Activated CD4-positive, alpha-beta T cell treated with anti-CD3 and anti-CD28 coated beads for 1 hour (primary cell): ENCODE results near the gene CFAP161.

ENCODE experiments used
- DNase-seq: peaks from one replicate; pipeline ENCODE4 v3.0.0-alpha.2; 2020

CFAP161 gene, protein sequence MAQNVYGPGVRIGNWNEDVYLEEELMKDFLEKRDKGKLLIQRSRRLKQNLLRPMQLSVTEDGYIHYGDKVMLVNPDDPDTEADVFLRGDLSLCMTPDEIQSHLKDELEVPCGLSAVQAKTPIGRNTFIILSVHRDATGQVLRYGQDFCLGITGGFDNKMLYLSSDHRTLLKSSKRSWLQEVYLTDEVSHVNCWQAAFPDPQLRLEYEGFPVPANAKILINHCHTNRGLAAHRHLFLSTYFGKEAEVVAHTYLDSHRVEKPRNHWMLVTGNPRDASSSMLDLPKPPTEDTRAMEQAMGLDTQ

DNA sequence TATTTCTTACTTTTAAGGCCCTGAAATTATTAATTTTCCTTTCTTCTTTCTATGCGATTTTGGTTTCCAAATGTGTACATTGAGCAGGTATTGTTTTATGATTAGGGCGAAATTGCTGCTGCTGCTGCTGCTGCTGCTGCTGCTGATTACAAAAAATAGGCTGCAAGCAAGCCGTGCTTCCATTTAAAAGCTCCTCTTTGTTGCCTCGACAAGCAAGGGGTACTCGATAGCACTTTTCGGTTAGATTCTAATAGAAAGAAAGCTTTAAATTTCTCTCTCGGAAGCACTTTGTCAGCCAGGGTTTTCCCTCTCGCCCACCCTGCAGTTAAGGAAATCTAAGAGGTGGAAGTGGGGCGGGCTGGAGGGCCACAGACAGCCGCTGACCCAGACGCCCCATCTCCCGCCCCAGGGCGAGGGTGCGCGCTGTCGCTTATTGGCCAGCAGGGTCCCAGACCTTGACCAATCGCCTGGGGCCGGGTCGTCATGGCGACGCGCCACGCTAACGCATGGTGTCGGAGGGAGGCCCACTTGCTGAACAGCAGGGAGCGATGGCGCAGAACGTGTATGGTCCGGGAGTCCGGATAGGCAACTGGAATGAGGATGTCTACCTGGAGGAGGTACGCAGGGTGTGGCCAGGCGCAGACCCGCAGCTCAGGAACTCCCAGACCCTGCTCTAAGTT is at the start of gene CFAP161:
Gene CFAP161, plus strand, starts transcription at position 489 of the 680 bp plus-strand sequence. Its CDS starts 60 bp downstream, at position 549.
- DNase-seq: no peak

DNA sequence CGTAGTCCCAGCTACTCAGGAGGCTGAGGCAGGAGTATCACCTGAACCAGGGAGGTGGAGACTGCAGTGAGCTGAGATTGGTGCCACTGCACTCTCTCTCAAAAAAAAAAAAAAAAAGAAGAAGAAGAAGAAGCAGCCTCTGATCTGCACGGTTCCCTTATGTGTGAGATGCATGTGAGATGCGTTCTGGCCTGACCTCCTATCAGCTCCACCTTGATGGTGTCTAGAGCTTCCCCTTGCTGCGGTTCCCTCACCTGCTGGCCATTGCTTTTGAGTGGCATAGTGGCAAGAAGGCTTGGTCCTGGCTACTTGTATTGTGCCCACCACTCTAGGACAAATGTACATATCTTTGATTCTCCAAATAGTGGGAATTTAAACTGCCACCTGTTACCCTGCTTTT is 49.4 kb upstream of the CFAP161 start:
- DNase-seq: no peak

DNA sequence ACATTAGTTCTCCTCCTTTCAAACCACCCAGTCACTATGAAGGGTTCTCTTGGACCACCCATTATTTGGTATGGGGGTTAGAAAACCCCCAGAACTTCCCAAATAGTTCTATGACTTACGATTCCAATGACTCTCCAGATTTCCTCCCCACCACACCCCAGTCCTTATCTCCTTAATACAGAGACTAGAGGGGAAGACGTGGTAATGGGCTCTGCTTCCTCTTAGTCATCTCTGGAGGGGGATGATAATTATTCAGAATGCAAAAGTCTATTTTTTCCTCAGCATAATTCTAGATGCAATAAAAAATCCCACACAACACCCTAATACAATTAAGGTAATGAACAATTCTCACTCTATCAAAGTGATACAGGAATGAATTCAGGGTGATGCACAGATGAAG is 48.9 kb upstream of the CFAP161 start:
- no peak for DNase-seq

DNA sequence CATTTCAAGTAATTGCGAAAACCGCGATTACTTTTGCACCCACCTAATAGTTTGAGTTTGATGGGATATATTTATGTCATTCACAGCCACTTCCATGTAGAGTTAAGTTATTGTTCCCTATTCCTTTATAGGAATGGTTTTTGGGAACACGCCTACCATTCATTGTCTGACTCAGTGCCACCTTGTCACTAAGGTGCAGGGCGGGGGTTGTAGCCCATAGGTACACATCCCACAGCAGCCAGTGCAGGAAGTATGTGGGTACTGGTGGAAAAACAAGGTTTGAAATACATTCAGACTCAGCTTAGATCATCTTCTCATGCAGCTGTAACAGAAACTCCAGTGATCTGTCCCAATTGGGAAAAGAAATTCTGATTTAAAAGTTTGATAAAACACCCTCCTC is 48.2 kb upstream of the CFAP161 start:
- no peak for DNase-seq

DNA sequence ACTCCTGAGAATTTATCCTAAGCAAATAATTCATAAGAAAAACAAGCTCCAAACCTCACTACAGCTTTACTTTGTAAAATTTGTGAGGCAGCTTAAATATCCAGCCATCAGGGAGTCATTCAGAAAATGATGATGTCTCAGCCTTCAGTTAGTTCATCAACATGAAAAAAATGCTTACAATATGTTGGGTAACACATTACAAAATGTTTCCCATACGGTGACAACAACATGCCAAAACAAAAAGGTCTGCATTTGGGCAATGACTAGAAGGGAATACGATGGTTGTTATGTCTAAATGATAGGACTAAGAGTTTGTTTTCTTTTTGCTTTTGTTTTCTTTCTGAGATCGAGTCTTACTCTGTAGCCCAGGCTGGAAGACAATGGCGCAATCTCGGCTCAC is 47.0 kb upstream of the CFAP161 start:
- no peak for DNase-seq

DNA sequence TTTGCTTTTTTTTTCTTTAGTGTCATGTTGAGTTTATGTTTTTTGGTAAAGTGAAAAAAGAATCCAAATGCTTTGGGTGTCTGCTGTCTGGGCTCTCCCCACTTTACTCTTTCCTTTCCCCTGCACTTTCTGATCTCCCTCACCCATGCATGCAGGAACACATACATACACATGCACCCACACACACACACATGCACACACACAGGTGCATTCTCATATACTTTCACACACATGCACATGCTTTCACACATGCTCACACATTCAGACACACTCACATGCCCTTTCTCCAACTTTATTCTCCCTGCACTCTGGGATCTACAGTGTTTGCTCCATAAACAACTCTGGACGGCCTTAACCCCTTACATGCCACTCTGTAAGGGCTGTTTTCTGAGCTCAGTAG is 46.4 kb upstream of the CFAP161 start:
- no peak for DNase-seq

DNA sequence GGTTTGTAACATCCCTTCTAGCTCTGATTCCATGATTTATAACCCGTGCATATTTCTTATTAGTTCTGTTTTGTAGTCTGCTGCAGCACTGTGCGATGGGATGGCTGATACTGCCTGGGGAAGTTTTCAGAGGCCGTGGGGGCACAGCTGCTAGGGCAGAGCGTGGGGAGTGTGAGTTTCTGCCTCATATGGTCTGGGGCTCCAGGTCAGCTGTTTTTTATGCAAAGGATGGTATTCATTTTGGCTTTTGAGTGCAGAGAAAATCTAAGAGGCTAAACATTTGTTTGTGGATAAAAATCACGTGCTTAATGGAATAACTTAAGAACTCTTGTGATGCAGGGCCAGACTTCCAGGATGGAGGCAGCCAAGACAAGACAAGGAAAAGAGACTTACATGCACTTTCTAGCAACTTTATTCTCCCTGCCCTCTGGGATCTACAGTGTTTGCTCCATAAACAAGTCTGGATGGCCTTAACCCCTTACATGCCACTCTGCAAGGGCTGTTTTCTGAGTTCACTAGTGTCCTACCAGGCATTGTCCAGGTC is 45.5 kb upstream of the CFAP161 start:
- DNase-seq: no peak

DNA sequence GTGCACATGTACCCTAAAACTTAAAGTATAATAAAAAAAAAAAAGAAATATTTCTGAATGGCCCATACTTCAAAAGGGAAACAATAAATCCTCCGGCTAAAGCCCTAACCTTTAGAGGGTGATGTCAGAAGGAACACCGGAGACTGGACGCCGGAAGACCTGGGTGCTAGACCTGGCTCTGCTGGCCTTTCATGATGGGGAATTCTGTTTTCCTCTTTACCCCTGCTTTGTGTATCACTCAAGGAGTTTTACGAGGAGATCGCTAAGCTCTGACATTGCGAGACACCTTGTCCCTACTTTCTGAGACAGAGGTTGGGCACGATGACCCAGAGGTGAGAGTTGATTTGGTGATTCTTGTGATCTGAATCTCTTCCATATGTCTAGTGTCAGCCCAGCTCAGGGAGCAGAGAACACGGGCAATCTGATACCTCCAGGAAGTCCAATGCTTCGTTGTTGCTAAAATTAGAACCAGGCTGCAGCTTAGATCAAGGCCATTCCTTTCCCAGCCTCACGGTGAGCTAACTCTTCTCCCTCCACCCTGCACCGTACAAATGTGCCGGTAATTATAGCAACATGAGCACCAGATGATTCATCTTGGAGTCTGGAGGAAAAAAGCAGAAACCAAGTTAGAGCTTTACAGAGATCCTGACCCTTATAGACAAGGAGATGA is 42.0 kb upstream of the CFAP161 start:
- DNase-seq: no peak

DNA sequence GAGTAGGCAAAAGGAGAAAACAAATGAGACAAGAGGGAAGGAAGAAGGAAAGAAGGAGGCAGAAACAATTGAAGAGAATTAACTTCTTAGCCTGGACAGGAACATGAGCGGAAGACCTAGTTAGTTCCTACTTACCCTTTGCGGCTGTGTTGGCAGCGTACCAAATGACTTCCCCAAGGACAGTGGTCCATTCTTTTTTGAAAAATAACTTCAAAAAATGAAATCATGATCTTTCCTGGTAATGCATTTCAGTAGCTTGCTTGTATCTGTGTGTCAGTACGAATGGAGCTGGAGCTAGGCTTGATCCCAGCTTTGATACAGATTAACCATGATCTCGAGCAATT is 41.5 kb upstream of the CFAP161 start:
- DNase-seq: no peak

DNA sequence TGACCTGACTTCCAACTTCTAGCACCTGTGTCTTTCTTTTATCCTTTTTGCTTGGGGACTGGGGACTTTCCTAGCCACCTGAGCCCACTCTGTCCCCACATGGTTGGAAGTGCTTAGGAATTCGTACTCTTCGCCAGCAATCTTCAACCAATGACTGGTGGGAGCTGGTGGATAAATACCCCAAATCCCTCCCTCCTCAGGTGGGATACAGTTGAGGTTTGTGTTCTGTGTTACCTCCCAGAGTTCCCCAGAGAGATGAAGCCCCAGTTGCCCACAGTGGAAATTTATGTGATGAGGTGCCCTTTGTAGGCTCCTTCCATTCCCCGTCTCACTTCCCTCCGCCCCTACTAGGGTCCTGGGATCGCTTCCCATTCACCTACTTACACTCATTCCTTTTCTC is 40.1 kb upstream of the CFAP161 start:
- no peak for DNase-seq

DNA sequence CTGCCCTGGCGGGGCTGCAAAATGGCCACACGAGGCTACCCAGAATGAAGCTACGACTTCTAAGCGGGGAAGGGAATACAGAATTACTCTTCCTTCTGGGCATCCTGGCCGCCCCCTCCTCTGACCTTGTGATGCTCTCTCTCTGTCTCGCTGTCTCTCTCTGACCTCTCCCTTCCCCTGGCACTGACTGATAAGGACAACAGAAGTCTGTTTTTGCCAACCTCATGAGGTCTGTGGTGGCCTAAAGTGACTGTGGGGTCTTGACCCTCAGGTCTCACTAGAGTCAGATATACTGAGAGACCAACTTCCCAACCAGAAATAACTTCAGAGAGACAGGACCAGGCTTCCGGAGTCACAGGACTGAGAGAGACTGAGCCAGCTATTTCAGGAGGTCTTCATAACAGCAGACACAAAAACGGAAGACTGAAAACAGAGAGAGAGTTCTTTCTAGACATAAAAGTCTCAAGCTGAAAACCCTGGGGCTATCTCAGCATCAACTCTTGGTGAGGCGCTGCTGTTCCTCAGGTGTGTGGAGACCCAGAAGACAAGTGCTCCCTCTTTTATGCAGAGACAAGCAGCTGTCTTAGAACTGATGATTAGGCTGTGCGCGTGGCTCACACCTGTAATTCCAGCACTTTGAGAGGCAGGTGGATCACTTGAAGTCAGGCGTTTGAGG is 38.2 kb upstream of the CFAP161 start:
- no peak for DNase-seq

DNA sequence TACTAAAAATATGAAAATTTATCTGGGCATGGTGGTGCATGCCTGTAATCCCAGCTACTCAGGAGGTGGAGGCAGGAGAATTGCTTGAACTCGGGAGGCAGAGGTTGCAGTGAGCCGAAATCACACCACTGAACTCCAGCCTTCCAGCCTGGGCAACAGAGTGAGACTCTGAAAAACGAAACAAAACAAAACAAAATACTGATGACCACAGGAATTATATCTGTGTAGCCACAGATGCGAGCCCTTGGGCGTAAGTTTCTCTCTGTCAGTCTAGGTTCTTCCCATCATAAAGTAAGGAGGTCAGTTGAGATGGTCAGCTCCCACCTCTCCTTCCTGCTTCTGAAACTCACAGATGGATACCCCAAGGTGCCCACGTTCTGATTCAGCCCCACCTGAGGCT is 37.7 kb upstream of the CFAP161 start:
- no peak for DNase-seq

DNA sequence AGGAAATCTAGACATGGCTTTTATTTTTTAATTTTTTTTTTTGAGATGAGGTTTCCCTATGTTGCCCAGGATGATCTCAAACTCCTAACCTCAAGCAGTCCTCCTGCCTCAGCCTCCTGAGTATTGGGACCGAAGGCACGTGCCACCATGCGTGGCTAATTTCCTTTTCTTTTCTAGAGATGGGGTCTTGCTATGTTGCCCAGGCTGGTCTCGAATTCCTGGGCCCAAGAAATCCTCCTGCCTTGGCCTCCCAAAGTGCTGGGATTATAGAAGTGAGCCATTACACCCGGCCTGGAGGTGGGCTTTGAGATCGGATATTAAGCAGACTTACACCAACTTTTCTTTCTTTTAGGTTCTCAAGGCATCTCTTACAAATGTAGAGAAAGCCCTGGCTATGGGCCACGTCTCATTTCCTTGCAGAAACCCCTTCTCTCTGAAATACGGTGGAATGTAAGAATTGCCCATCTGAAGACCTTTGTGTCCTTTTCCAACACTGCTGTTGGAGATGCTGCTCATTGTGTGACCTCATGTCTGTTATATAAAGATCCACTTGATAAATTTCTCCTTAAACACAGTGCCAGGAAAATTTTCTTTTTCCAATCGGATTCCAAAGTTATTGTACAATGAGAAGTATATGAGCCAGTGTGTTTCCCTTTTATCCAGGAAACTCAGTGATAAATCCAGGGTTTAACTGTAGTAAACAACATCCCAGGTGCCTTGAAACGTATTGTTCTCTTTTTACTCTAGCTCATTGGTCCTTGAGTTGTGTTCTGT is 36.8 kb upstream of the CFAP161 start:
- no peak for DNase-seq

DNA sequence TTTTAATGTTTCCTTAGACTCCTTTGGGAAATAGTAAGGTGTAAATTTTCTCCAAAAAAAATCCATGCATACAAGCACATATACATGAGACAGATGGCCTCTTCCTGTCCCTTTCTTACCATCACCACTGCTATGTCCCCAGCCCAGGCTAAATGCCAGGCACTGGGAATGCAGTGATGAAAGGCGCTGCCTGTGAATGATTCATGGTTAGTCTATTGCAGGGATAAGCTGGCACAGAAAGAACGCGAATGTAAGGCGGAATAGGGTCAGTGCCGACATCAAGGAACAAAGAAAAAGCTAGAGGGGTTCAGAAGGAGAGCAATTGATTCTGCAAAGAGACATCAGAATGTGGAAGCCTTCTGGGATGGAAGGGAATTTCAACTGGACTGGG is 36.2 kb upstream of the CFAP161 start:
- no peak for DNase-seq

DNA sequence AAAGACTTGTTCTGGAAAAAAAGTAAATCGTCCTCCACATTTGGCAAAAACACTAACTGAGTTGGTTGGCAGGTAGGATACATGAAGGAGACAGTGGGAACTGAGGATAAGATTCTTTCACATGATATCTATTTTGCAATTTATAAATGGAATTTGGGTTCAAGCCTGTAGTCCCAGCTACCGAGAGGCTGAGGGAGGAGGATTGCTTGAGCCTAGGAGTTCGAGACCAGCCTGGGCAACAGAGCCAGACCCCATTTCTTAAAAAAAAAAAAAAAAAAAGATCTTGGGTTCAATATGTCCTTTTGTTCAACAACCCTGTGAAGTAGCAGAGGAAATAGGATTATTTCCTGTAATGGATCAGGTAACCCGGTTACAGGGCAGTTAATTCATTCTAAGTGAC is 35.7 kb upstream of the CFAP161 start:
- no peak for DNase-seq

DNA sequence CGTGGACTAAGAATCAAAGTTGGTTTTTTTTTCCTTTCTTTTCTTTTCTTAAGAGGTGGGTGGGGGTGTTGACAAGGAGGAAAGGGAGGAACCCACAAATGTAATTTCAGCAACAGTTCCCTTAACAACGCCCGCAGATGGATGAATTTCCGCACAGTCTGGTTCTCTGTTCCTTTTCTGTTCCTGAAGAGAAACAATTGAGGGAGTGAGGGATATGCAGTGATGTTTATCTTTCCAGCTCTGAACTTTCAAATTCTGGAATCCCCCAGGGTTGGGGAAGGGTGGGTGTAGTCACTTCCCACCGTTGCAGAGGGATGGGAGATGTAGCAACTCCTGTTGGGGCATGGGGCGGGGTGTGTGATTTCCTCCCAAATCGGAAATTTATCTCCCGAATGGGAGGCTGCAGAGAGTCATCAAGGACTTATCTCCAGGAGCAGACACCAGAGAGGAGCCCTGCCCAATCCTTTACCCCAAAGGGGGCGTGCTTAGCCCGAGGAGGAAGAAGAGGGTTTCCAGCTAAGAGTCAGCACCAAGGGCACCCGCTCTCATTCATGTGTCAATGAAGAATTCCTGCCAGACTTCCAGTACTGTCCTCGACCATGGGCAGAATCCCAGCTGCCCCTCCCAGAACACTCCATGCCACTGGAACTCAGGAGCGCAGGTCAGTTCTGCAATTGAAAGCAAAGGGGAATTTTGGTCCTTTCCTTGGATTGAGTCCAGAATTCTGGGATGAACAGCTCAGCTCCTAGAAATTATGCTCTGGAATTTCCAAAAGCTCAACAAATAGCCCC is 35.0 kb upstream of the CFAP161 start:
- no peak for DNase-seq

DNA sequence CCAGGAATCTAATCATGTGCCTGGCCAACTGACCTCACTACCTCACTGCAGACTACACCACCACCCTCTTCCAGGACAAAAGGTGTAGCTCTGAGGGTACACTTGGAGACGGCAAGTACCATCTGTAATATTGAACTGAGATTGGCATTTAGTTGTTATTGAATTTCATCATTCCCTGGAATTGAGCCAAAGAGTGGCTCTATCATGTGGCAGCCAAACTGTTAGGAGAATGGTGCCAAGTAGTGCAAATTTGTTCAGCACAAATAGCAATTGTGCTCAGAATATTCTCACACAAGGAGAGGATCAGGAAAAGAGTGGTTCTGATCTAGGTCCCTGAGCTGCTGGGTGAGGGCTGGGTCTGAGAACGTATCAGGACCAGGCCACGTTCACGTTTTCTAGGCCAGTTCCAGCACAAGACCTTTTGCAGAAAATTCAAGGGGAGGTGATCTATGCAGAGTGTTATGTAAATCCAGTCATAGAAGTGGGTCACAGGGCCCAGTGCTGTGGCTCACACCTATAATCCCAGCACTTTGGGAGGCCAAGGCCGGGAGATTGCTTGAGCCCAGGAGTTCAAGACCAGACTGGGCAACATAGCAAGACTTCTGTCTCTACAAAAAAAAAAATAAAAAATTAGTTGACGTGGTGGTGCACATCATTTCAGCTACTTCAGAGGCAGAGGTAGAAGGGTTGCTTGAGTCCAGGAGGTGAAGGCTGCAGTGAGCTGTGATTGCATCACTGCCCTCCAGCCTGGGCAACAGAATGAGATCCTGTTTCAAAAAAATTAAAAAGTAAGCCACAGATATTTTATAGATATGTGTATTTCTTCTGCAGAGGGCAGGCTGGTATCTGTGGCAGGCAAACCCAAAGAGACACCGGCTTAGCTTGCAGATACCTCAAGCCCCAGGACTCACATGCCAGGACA is 31.9 kb upstream of the CFAP161 start:
- no peak for DNase-seq

DNA sequence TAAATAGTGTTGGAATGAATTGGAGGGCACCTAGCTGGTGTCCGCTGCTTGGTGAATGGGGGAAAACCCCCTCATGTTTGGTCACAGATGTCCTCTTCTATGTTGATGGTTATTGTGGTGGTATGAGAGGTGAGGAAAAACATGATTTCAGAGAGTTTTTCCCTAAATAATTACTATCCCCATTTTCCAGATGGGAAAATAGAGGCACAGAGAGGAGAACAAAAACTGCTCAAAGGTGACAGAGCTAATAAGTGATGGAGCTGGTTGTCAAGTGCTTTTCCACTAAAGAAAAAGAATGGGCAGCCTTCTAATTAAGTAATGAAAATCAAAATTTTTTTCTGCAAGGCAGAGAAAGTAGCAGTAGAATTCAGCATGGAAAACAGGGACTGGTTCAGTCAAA is 30.2 kb upstream of the CFAP161 start:
- DNase-seq: no peak

DNA sequence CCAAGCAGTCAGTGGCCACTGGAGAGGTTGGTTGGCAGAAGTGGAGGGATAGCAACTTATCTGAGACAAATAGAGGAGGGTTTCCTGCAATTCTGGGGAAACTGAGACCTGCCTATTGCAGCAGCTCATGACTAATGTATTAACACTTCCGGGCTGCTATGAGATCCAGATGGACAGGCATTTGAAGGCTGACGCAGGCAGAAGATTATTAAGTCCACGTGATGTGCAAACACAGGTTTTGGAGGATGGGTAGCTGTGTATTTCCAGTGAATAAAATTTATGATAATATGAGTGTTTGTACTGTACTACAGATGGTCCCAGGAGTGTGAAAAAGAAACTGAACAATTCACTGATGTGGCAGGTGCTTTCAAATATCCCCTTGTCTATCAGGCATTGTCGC is 28.5 kb upstream of the CFAP161 start:
- no peak for DNase-seq

DNA sequence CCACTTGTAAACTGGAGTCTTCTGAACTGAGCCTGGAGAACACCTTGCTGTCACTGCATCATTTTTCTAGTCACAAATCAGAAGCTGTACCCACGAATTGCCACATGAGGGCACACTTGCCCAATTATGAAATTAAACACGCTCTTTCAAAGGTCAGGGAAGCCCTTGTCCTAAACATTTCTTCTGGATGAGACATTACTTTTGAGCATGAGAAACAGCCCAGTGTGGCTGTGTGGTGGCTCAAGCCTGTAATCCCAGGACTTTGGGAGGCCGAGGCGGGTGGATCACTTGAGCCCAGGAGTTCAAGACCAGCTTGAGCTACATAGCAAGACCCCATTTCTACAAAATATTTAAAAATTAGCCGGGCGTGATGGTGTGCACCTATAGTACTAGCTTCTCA is 27.5 kb upstream of the CFAP161 start:
- DNase-seq: no peak

DNA sequence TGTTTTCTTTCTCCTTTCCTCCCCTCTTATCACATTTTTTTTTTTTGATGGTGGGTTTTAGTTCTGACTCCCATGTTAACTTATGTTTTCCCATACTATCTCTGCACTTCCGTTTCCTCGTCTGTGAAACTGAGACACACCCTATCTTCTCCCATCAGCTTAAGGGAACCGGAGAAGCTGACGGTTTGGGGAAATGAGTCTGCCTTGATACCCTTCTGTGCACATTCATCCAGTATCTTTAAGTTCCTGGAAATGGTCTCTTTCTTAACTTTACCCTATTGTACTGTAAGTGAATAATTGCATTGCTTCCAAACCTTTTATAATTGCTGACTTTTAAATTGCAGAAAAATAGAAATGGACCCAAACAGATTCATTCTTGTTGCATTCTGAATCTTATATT is 26.2 kb upstream of the CFAP161 start:
- DNase-seq: no peak
